Measurements from ENCODE around the gene ZNF568.

Gene ZNF568

DNA sequence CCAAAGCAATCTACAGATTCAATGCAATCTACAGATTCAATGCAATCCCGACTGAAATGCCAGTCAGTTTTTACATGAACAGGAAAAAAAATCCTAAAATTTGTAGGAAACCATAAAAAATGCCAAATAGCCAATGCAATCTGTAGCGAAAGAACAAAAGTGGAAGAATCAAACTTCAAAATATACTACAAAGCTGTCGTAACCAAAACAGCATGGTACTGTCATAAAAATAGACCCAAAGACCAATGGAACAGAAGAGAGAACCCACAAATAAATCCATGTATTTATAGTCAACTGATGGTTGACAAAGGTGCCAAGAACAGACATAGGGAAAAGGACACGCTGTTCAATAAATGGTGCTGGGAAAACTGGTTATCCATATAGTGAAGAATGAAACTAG is 17.7 kb upstream of the ZNF568 start:
- TF ChIP-seq, protein P1, sequence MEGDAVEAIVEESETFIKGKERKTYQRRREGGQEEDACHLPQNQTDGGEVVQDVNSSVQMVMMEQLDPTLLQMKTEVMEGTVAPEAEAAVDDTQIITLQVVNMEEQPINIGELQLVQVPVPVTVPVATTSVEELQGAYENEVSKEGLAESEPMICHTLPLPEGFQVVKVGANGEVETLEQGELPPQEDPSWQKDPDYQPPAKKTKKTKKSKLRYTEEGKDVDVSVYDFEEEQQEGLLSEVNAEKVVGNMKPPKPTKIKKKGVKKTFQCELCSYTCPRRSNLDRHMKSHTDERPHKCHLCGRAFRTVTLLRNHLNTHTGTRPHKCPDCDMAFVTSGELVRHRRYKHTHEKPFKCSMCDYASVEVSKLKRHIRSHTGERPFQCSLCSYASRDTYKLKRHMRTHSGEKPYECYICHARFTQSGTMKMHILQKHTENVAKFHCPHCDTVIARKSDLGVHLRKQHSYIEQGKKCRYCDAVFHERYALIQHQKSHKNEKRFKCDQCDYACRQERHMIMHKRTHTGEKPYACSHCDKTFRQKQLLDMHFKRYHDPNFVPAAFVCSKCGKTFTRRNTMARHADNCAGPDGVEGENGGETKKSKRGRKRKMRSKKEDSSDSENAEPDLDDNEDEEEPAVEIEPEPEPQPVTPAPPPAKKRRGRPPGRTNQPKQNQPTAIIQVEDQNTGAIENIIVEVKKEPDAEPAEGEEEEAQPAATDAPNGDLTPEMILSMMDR (IDR thresholded peaks at IDR 0.05), result no peak
- Histone ChIP-seq H2AFZ (no peak overlapping the region), H3K4me3 (ENCODE audit: low read depth, low read length) (no peak overlapping the region), H3K9ac (no peak overlapping the region), H3K79me2 (no peaks in the 10 kb centered on the region), H3K36me3 (ENCODE audit: control insufficient read depth, insufficient read depth, low read length) (peaks cover 13% of the 10 kb centered on the region), H3K27me3 (ENCODE audit: control insufficient read depth, insufficient read depth, low read length) (no peaks in the 10 kb centered on the region), H3K4me1 (no peaks in the 10 kb centered on the region), H3K27ac (no peak overlapping the region), H3K9me3 (ENCODE audit: control insufficient read depth, low read length) (peaks cover 23% of the 10 kb centered on the region), H3K4me2 (ENCODE audit: low read length) (no peak overlapping the region)

DNA sequence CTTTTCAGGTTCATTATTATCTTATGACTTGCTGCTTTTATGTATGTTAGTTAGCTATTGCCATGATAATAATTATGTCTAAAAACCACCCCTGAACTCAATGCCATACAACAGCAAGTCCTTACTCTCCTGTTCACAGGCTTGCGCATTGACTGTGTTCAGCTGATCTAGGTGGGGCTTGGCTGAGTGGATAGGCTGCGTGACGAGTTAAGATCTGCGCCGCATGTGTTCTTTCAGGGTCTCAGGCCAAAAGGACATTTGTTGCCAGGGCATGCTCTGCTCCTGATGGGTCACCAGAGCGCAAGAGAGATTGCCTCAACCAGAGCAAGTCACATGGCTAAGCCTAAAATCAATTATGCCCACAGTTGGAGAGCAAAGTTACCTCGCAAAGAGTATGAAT is 859 bp downstream of the ZNF568 start:
- Histone ChIP-seq H3K9ac (no peak overlapping the region), H3K4me3 (ENCODE audit: low read depth, low read length) (peak overlapping the region; percentile 95), H3K4me1 (no peaks in the 10 kb centered on the region), H3K27me3 (ENCODE audit: control insufficient read depth, insufficient read depth, low read length) (no peaks in the 10 kb centered on the region), H2AFZ (no peak overlapping the region), H3K36me3 (ENCODE audit: control insufficient read depth, insufficient read depth, low read length) (no peaks in the 10 kb centered on the region), H3K9me3 (ENCODE audit: control insufficient read depth, low read length) (no peaks in the 10 kb centered on the region), H3K79me2 (no peaks in the 10 kb centered on the region), H3K4me2 (ENCODE audit: low read length) (peak overlapping the region; percentile 91), H3K27ac (no peak overlapping the region)
- TF ChIP-seq, protein P1 (IDR thresholded peaks at IDR 0.05), result no peak

DNA sequence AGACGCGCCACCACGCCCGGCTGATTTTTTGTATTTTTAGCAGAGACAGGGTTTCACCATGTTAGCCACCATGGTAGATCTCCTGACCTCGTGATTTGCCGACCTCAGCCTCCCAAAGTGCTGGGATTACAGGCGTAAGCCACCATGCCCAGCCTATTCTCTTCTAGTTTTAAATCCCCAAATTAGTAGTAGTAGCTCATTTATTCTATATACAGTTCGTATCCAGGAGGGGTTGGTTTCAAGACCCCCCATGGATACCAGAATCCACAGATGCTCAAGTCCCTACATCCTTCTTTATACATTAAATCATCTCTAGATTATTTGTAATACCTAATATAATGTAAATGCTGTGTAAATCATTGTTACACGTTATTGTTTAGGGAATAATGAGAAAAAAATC is 2.0 kb downstream of the ZNF568 start:
- Histone ChIP-seq H3K79me2 (no peaks in the 10 kb centered on the region), H3K4me3 (ENCODE audit: low read depth, low read length) (no peak overlapping the region), H2AFZ (no peak overlapping the region), H3K9me3 (ENCODE audit: control insufficient read depth, low read length) (no peaks in the 10 kb centered on the region), H3K27me3 (ENCODE audit: control insufficient read depth, insufficient read depth, low read length) (no peaks in the 10 kb centered on the region), H3K27ac (no peak overlapping the region), H3K9ac (no peak overlapping the region), H3K4me2 (ENCODE audit: low read length) (no peak overlapping the region), H3K4me1 (no peaks in the 10 kb centered on the region), H3K36me3 (ENCODE audit: control insufficient read depth, insufficient read depth, low read length) (no peaks in the 10 kb centered on the region)
- TF ChIP-seq, protein P1 (IDR thresholded peaks at IDR 0.05), result no peak

DNA sequence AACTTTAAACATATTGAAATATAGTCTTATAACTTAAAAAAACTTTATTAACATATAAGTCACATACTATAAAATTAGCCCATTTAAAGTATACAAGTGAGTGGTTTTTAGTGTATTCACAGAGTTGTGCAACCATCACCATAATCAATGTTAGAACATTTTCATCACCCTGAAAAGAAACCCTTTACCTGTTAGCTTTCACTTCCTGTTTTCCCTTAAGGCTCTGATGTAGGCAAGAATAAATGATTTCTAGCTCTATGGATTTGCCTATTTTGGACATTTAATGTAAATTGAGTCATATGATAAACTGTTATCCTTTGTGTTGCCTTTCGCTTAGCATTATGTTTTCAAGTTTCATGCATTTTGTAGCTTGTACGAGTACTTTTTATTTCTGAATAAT is 15.6 kb downstream of the ZNF568 start:
- no peaks in the 10 kb centered on the region for H3K9me3 ChIP-seq (ENCODE audit: control insufficient read depth, low read length)
- H3K9ac ChIP-seq, result no peak overlapping the region
- no peaks in the 10 kb centered on the region for H3K27me3 ChIP-seq (ENCODE audit: control insufficient read depth, insufficient read depth, low read length)
- no peaks in the 10 kb centered on the region for H3K4me1 ChIP-seq
- H3K36me3 ChIP-seq (ENCODE audit: control insufficient read depth, insufficient read depth, low read length), result no peaks in the 10 kb centered on the region
- no peak overlapping the region for H3K4me3 ChIP-seq (ENCODE audit: low read depth, low read length)
- no peak overlapping the region for H3K4me2 ChIP-seq (ENCODE audit: low read length)
- TF ChIP-seq, protein P1 (IDR thresholded peaks at IDR 0.05), result no peak
- no peak overlapping the region for H2AFZ ChIP-seq
- H3K79me2 ChIP-seq, result no peaks in the 10 kb centered on the region
- H3K27ac ChIP-seq, result no peak overlapping the region

DNA sequence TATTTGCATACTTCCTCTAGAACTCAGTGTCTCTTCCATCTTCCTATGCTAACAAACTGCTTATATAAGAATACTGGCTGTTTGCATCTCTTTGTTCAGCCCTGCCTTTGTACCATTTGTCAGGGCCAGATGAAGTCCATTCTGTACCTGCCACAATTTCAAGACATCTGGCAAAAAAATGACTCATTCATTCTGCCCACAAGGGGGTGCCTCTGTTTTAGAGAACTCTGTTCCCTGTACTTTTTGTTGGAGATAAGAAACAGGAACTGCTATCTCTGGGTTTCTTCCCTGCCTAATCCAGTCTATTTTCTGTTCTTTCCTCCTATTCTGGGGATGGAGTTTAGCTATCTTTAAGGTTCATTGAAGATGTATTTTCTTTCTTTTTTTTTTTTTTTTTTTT is 23.0 kb downstream of the ZNF568 start:
- H3K4me2 ChIP-seq (ENCODE audit: low read length), result no peak overlapping the region
- no peaks in the 10 kb centered on the region for H3K4me1 ChIP-seq
- H3K27ac ChIP-seq, result no peak overlapping the region
- H3K9me3 ChIP-seq (ENCODE audit: control insufficient read depth, low read length), result no peaks in the 10 kb centered on the region
- no peaks in the 10 kb centered on the region for H3K79me2 ChIP-seq
- H2AFZ ChIP-seq, result no peak overlapping the region
- TF ChIP-seq, protein P1 (IDR thresholded peaks at IDR 0.05), result no peak
- H3K36me3 ChIP-seq (ENCODE audit: control insufficient read depth, insufficient read depth, low read length), result no peaks in the 10 kb centered on the region
- no peaks in the 10 kb centered on the region for H3K27me3 ChIP-seq (ENCODE audit: control insufficient read depth, insufficient read depth, low read length)
- H3K4me3 ChIP-seq (ENCODE audit: low read depth, low read length), result no peak overlapping the region
- H3K9ac ChIP-seq, result no peak overlapping the region

Measured in parathyroid adenoma (tissue), 2 donors.